Brain microvascular endothelial cell (primary cell): Measurements from ENCODE around the gene NOTCH1.

ENCODE experiments used
- DNase-seq: peaks from one replicate; pipeline ENCODE4 v3.0.0-alpha.2; 2020
- H3K27ac ChIP-seq: fragments of 250-450 bp; sonication (Bioruptor Pico); 2 replicates; pipeline ENCODE4 v1.5.1; 2020; ENCODE audit warnings: mild to moderate bottlenecking, moderate library complexity
- H3K27me3 ChIP-seq: fragments of 250-450 bp; sonication (Bioruptor Pico); replicated peaks from 2 replicates; pipeline ENCODE4 v1.5.1; 2020; ENCODE audit warnings: mild to moderate bottlenecking
- H3K36me3 ChIP-seq: fragments of 250-450 bp; sonication (Bioruptor Pico); replicated peaks from 2 replicates; pipeline ENCODE4 v1.5.1; 2020; ENCODE audit warnings: mild to moderate bottlenecking
- H3K4me3 ChIP-seq: 2 replicates; pipeline ENCODE4 v1.5.1; 2011; ENCODE audit warnings: low read depth, mild to moderate bottlenecking, control low read depth, low read length, moderate library complexity
- CTCF ChIP-seq: IDR thresholded peaks from 2 replicates; pipeline ENCODE4 v1.5.1; 2011; ENCODE audit warnings: low read depth, mild to moderate bottlenecking, moderate library complexity, low read length, control low read depth, inconsistent platforms; ENCODE audit errors: missing control alignments
- in situ Hi-C: cut with HindIII; loops from 2 replicates; pipeline ENCODE4 v1.10.0; 2017; ENCODE audit warnings: low sequenced_read_pairs, low pct_ligation_motif_present

NOTCH1 gene

GRCh38 chr9:136532799-136533774 lies 12.8 kb downstream of the NOTCH1 start:
- in situ Hi-C loops = no loop called here
- TF ChIP-seq CTCF = no peak
- Histone ChIP-seq H3K4me3 (no peak overlapping the region), H3K27ac (no peak overlapping the region), H3K36me3 (peaks cover 5% of the 10 kb centered on the region), H3K27me3 (no peaks in the 10 kb centered on the region)
- DNase-seq = no peak

GRCh38 chr9:136531904-136532798 lies 13.7 kb downstream of the NOTCH1 start:
- Histone ChIP-seq H3K4me3 (no peak overlapping the region), H3K27ac (no peak overlapping the region), H3K36me3 (peaks cover 5% of the 10 kb centered on the region), H3K27me3 (no peaks in the 10 kb centered on the region)
- no peak for DNase-seq
- TF ChIP-seq CTCF = no peak
- in situ Hi-C loops = no loop called here

GRCh38 chr9:136531186-136531903 lies 14.5 kb downstream of the NOTCH1 start:
- Histone ChIP-seq H3K27ac (no peak overlapping the region), H3K27me3 (no peaks in the 10 kb centered on the region), H3K36me3 (peaks cover 5% of the 10 kb centered on the region), H3K4me3 (no peak overlapping the region)
- in situ Hi-C loops = no loop called here
- DNase-seq = no peak
- no peak for TF ChIP-seq CTCF

- Histone ChIP-seq H3K4me3 (no peak overlapping the region), H3K27me3 (no peaks in the 10 kb centered on the region), H3K27ac (no peak overlapping the region), H3K36me3 (peaks cover 5% of the 10 kb centered on the region)
- in situ Hi-C loops = no loop called here
- no peak for TF ChIP-seq CTCF
- no peak for DNase-seq
These were observed 15.3 kb downstream of the NOTCH1 start for GRCh38 chr9:136530461-136531089.
